Measurements from ENCODE around the gene CALCB.

- TF ChIP-seq CTCF (IDR thresholded peaks at IDR 0.05) (no peak), EZH2 (IDR thresholded peaks at IDR 0.05) (no peak), EZH2phosphoT487 (IDR thresholded peaks at IDR 0.05) (no peak)
Observed at GRCh38 chr11:15106201-15106965, 33.0 kb downstream of the CALCB start.

All from neural progenitor cell (in vitro differentiated cells).